Stimulated activated CD4-positive, alpha-beta T cell treated with anti-CD3 and anti-CD28 coated beads, Interleukin-15, amount 100 ng/mL, for 1 hour (primary cell): ENCODE measurements around the gene SMAD9.

ENCODE experiments used
- DNase-seq, 2 donors: peaks; one replicate each; pipeline ENCODE4 v3.0.0-alpha.2; 2020; ENCODE audit warnings: low read depth in 1 of 2, low spot score in 1 of 2

Gene SMAD9

DNA sequence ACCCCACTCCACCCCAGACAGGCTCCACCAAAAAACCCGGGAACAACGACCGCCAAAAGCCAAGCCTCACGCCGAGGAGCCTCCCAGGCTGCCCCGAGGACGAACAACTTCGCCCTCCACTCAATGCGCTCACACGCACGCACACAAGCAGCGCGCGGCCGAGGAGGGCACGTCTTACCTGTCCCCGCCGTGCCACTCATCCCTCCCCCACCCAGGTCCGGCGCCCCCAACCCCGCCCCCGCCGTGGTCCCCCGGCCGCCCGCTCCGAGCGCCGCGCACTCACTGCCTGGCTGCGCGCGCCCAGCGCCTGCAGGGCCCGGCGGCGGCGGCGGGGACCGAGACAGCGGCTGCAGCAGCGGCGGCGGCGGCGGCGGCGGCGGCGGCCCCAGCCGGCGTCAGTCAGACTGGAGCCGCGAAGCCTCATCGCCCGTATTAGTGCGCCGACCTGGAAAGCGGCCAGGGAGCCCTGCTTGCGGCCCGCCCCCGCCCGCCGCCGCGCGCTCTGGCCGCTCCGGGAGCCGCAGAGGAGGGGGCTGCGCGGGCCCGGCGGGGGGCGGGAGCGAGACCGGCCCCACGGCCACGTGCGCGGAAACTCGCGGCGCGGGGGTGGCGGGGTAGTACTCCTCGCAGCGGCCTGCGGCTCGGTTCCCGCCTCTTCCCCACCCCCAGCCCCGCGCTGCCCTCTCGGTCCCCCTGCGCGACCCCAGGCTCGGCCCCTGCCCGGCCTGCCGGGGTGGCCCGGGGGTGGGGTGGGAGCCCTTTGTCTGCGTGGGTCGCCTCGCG, at the start of gene SMAD9:
Gene SMAD9, minus strand, starts transcription at position 406 of the 783 bp plus-strand sequence. CDS start 40,549 bp downstream, outside the sequence.
- no peak for DNase-seq

DNA sequence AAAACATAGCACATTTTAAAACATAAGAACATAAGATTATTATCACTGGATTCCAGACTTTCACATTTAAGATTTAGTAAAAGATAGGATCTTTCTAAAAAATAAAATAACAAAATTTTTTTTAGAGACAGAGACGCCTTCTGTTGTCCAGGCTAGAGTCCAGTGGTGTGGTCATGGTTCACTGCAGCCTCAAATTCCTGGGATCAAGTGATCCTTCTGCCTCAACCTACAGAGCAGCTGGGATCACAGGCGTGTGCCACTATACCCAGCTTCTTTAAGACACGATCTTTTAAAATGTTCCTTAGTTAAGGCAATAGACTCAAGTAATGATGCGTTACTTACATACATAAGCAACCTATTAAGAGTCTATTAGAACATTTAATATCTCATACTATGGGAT, 46.4 kb upstream of the SMAD9 start:
- DNase-seq: no peak

DNA sequence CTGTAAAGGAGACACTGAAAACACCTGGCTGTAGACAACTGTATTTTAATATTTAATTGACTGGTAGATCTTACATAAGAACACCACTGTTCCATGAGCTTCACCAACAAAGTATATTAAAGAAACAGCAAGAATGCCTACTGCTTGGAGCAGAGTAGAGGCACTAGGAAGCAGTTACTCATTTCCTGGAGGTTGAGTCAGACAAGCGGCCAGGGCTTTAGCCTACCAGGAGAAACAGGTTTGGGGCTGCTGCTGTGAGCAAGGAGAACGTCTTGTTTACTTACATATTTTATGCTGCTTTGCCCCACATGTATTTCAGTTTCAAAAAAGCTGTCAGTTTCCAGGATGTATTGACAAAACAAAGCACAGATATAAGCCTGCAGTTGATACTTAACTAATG, 45.7 kb upstream of the SMAD9 start:
- no peak for DNase-seq

DNA sequence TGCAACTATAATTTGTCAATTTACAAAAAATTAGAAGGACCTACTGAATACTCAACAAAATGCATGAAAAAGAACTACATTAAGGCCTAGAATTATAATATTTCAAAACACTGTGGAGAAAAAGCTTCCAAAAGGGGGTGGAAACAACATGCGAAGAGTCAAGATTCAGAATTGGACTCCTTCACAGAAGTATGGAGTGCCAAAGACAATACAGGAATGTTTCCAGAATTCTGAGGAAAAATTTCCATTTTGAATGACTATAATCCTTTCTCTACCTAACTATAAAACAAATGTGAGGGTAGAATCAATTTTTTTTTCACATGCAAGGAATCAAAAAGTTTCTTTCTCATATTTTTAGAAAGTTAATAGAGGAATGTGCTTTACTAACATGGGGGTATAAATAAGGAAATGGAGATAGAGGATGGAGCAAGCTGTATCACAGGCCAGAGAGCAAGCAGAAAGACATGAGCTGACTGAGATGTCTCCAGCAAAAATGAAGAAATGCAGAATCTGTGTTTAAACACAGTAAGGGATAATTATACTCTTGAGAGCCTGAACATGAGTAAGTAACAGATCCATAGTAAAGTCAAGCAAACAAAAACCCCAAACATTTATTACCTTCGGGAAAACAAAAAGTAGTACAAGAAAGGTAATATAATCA, 39.5 kb upstream of the SMAD9 start:
- no peak for DNase-seq

DNA sequence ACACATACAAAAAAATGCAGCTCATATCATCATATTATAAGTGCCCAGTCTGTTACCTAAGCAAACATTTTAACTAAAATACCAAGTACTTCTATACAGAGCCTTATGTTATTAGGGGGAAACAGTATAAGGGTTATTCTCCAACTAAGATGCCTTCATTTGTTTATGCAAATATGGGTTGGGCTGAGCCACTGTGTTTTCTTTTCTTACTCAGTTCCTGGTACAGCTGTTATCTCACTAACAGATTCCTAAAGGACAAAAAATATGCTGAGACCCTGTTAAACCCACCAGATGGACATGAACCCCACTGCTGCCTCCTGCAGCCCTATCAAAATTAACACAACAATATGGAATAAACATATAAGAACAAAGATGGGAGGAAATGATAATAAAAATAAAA, 34.5 kb upstream of the SMAD9 start:
- DNase-seq: no peak

DNA sequence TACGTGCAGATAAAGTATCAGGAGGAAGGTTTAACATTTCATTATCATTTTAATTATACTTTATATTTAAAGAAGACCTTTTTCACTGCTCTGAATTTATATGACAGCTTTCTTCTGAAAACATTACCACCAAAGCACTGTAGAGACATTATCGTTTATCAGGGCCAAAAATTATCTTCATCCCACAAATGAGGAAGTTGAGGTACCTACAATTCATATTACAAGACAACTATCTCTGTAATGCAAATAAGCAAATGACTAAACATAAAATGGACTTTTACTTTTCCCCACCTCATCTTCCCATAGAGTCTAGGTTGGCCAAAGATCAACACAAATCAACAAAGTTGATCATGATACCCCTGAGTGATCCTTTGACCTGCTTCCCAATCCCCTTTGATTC, 30.9 kb upstream of the SMAD9 start:
- DNase-seq: no peak

DNA sequence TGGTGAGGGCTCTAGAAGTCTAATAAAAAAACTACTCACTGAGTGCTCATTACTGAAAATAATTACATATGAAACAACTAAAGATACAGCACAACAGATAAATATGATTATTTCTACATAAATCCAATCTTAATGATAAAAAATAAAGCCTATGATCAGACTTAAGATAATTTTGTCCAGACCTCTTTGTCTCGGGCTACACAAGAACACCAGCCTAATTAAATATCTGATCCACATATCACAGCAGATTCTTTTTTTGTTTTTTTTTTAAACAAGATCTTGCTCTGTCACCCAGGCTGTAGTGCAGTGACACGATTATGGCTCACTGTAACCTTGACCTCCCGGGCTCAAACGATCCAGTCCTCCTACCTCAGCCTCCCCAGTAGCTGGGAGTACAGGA, 30.3 kb upstream of the SMAD9 start:
- no peak for DNase-seq

DNA sequence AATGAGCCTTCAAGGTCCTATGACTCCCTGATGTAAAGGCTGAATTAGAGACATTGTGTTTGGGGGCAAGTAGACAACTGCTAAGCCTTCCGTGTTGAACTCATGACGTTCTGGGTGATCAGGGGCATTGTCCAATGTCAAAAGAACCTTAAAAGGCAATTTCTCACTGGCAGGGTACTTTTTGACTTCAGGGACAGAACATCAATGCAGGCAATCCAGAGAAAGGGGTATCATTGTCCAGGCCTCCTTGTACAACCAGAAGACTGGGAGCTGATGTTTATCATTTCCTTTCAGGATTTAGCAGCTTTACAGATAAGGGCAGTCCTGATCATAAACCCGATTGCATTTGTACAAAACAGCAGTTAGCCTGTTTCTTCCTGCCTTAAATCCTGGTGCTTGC, 25.0 kb upstream of the SMAD9 start:
- DNase-seq: no peak

DNA sequence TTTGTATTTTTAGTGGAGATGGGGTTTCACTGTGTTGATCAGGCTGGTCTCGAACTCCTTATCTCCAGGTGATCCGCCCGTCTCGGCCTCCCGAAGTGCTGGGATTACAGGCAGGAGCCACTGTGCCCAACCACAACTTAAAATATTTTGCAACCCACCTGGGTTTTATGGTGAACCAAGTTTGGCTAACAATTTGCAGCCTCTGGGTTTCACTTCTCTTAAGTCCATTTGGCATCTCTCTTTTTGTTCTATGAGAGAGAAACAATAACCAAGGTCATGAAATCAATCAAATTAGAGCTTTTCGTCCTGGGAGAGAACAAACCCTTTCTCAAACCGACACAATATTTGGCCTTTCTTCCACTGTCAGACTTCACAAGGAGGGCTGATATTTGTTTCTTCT, 5.6 kb upstream of the SMAD9 start:
- DNase-seq: no peak

DNA sequence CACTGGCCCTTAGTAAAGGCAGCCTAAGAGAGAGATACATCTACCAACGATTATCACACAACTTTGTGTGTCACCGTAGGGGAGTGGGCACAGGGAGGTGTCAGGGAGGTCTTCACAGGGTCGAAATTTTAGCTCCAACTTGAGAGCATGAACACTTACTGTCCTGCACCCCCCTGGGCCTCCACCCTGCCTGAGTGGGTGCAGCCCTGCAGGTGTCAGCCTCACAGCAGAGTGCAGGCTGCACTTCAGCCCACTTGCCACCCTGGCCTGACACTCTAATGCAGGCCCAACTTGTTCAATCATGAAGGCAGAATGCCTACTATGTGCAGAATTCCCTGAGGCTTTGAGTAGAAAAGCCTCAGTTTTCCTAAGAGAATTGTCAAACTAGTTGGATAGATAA, 4.0 kb upstream of the SMAD9 start:
- DNase-seq: no peak

DNA sequence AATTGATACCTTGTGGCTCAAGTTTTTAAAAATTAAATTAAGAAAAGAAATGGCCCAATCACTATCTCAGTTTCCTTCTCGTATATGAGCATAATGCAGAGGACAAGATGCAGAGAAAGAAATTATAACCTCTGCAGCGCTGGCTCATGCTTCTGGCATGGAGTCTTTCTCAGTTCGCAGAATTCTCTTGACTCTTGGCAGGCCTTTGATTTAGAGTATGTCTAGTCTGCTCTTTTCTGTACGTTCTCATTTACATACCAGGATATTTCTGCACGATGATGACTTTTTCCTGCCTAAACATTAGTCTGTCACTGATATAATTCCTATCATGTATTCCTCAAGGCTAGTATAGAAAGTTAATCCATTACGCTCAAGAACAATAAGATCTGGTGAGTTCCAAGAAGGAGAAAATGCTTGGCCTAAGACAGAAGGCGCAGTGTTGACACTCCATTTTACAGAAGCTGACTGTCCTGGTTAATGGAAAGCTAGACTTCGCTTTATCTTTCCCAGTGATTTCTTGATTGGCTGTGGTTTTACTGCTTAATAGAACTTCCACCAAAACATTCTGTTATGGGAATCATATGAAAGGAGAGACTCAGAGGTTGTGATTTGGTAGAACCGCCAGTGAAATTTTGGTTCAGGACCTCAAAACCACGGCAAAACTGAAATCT, 1.7 kb upstream of the SMAD9 start:
- DNase-seq: no peak

DNA sequence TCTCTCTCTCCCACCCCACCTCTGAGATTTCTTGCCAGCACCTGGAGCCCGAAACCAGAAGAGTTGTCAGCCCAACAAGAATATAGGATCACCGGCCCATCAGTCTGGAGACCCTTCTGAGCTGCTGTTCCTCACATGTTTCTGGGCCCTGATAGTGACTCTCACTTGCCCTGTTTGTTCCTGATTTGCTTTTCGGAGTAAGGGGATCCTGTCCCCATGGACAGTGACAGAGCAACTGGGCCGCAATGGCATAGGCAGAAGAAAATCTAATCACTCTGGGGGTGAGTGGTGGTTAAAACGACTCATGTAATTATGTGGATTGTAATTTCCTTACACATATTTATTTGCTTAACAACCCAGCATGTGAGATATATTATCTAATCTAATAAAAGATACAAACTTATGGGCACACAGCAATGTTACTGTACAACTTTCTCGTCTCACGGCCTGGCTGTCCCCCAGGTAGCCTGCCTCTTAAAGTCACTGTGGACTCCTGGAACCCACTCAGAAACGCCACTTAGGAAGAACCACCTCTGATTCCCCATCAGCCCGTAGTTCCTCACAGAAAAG, 663 bp upstream of the SMAD9 start:
- no peak for DNase-seq

DNA sequence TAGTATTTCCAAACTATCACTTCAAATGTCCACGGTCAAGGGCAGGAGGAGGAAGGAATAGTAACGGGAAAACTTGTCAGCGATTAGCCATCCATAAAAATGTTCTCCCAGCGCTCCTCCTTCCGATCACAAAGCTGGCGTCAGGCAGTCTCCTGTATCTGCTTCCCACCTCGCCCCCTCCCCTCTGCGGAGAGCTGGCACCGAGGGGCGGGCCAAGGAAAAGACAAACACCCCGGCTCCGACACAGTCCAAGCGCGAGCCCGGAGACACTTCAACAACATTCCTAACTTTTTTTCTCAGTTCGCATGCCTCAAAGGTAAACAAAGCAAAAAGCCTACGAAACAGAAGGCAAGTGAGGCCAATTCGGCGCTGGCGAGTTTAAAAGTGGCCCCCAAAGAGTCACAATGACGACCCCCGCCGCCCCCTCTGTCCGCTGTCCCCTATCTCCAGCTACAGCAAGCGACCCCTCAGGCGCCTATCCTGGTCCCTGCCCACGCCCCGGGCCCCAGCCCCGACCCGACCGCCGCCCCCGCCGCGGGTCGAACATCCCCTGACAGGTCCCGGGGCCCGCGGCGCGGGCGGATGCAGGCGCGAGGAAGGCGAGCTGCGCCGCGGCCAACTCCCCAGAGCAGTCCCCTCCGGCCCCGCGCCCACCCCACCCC, 736 bp downstream of the SMAD9 start:
- DNase-seq: no peak

DNA sequence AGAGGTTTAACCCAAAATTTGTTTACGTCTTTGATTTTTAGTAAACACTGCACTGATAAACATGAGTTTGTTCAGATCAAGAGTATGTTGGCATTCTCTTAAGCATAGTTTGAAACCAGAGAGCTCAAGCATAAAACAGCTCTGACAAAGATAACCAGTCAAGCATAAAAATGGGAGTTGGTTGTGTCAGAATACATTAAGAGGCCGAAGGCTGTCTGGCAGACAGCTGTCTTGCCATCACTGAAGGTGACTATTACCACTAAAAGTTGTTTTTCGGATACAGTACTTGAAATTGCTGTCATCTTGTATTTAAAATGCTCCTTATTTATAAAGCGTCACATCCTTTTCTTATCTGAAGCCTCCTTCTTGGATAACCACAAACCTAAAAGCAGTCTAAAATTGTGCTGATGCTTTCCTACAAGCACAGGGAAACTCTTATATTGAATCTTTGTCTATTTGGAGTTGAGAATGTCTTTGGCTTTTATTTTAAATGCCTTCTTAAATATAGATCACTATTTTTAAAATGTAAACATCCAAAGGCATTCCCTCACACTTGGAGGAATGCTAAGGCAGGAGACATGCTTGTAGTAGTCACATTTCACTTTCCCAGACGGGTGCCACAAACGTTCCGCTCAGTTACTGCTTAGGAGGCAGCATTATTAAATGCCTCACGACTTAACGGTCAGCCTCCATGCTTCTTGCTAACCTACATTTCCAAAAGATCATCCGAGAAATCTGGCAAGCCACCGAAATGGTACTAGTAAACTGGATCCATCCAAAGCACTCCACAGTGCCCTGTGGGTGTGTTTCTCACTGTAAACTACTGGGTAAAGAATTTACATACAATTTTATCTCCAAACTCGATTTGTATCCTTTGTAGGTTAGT, 1.5 kb downstream of the SMAD9 start:
- DNase-seq: no peak

DNA sequence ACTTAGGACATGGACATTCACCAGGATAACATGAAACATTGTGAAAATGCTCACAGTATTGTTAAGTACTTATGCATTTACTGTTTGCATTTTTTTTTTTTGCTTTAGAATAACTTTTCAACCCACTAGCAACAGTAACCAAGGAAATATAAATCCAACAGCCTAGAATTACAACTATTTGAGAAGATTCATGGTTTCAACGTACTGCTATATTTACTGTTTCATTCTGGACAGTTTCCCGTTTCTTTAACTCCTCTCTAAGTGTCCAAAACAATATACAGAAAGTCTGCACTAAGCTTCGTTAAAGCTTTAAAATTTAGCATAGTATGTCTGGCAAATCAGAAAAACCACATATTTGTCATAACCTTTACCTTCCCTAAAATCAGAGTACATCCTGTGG, 2.7 kb downstream of the SMAD9 start:
- DNase-seq: no peak

DNA sequence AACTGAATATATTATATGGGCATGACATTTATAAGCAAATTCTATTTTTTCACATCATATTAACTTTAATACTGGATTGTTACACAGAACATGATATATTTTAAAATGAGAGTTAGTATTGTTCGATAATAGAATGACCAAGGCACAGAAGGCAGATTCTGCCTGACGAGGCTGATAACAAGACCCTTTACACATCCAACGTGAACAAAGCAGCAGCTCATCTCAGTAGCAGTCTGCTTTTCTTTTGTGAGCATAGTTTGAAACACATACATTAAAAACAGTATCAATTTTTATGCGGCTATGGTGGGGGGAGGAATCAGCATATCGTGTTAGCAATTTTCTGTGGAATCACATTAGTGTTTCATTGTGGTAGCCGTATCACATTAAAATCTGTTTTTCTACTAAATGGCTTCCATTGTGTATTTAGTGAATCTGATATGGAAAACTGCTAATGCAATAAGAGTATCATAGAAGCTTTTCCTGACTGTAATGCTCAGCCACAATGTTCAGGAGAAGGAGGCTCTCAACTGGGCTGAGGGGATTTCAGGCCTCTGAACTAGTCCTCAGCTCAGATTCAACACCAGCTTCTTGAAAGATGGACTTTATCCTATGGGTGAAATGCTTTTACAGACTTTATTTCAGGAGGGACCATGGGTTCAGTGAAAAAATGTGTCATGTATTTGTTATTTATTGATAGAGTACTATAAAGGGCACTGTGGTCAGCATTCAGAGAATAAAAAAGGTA, 4.0 kb downstream of the SMAD9 start:
- DNase-seq: no peak

DNA sequence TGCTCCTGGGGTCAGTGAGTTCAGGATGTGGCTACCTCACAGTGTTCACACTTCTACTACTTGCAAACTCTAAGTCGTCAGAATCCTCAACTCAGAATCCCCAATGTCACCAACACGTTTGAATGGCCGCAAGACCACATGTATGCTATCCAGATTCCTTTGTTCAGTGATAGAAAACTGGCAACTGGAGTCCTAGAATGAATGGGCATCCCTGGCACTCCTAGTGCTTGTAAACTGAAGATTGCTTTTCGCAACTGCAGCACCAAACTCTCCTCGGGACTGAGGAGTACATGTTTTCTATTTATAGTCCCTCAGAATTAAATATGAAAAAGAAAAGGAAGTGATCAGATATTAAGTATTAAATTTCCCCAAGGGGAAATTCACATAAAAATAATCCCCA, 4.9 kb downstream of the SMAD9 start:
- no peak for DNase-seq

DNA sequence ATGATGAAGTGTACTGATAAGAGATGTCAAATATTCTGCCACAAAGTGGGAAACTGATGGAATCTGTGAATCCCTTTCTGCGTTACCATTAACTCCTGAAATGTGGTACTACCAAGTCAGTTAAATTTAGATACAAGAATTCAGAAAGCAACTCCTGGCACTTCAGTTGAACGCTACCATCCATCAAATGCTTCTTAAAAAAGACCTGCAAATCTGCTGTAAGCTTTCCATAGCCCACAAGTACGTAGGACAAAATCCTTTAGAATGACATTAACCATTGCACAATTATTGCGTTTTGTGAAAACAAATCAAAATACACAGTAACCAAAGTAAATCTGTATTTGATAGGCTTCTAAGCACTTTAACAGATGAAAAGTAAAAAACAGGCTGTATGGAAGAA, 5.4 kb downstream of the SMAD9 start:
- DNase-seq: no peak

DNA sequence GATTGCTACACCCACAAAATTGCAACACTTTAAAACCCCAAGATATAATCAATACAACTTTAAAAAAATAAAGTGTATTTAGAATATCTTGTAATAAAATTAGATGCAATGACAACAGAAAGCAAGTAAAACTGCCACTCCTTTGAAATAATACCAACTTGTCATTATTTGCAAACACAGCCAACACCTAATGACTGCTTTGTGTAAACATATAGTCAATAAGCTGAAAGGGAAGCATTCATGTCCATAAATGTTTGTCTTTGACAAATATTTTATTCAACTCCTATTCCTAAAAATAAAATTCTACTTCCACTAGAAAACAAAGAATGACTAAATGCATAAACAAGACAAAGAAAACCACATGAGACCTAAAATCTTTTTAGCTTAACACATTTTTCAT, 6.6 kb downstream of the SMAD9 start:
- DNase-seq: no peak

DNA sequence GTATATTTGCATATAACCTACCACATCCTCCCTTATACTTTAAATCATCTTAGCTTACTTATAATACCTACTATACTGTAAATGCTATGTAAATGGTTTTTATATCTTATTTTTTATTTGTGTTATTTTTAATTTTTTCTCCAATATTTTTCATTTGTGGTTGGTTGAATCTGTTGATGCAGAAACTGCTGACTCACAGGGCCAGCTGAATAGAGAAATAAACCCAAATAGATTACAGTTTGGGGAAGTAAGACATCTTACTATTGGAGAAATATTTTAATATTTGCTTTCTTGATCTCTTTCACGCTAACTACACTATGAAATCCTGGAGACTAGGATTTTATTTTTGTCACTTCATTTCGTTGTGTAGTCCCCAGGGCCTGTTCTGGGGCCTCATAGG, 7.1 kb downstream of the SMAD9 start:
- DNase-seq: no peak
